HEK293 (cell line): ENCODE data around the gene WLS.

ENCODE experiments used
- CTCF ChIA-PET: fragments of 350-600 bp; formaldehyde crosslinking; extraction: SDS; loops from one replicate; lab custom pipeline; 2021; ENCODE audit warnings: antibody characterized with exemption; lab: Yijun Ruan, JAX
- POLR2A ChIA-PET: fragments of 300-600 bp; formaldehyde crosslinking; extraction: SDS; loops from one replicate; lab custom pipeline; 2020; ENCODE audit warnings: antibody characterized with exemption, inconsistent platforms; lab: Yijun Ruan, JAX
- H3K27ac ChIP-seq: fragments of 200-500 bp; sonication (Bioruptor generic); 2 replicates; pipeline ENCODE4 v1.5.1; 2014; ENCODE audit warnings: low read depth, low read length, control low read depth, inconsistent platforms; ENCODE audit errors: extremely low read depth
- H3K36me3 ChIP-seq, 2 experiments: fragments of 200-500 bp in 1 of 2; sonication (Bioruptor generic) in 1 of 2; 1 replicate in 1 of 2; 2 replicates in 1 of 2; pipeline ENCODE4 v1.5.1; 2014 to 2017; ENCODE audit warnings: inconsistent platforms in 2 of 2, low read length in 2 of 2; ENCODE audit not compliant: control insufficient read depth in 2 of 2, insufficient read depth in 1 of 2
- H3K4me1 ChIP-seq: fragments of 200-500 bp; sonication (Bioruptor generic); 2 replicates; pipeline ENCODE4 v1.5.1; 2014; ENCODE audit warnings: mild to moderate bottlenecking, low read length, inconsistent platforms; ENCODE audit not compliant: control insufficient read depth, insufficient read depth
- H3K4me3 ChIP-seq: 2 replicates; pipeline ENCODE4 v1.5.1; 2011; ENCODE audit warnings: low read depth, mild to moderate bottlenecking, control low read depth, low read length, moderate library complexity
- H3K9me3 ChIP-seq: fragments of 200-500 bp; sonication (Bioruptor generic); 2 replicates; pipeline ENCODE4 v1.5.1; 2014; ENCODE audit warnings: low read depth, low read length, inconsistent platforms; ENCODE audit not compliant: control insufficient read depth, insufficient read depth
- GLIS1 ChIP-seq: fragments of 450-650 bp; formaldehyde crosslinking; IDR thresholded peaks from 2 replicates; pipeline ENCODE4 v1.5.1; 2016; ENCODE audit warnings: missing biosample characterization, missing genetic modification characterization
- KLF1 ChIP-seq: fragments of 450-650 bp; formaldehyde crosslinking; IDR thresholded peaks from 2 replicates; pipeline ENCODE4 v1.5.1; 2016; ENCODE audit warnings: missing biosample characterization, missing genetic modification characterization
- KLF7 ChIP-seq: fragments of 450-650 bp; formaldehyde crosslinking; IDR thresholded peaks from 2 replicates; pipeline ENCODE4 v1.5.1; 2016; ENCODE audit warnings: missing biosample characterization, missing genetic modification characterization, borderline replicate concordance
- OSR2 ChIP-seq: fragments of 450-650 bp; formaldehyde crosslinking; IDR thresholded peaks from 2 replicates; pipeline ENCODE4 v1.5.1; 2016; ENCODE audit warnings: missing biosample characterization, missing genetic modification characterization
- PATZ1 ChIP-seq: fragments of 450-650 bp; formaldehyde crosslinking; IDR thresholded peaks from 2 replicates; pipeline ENCODE4 v1.5.1; 2016; ENCODE audit warnings: missing biosample characterization, missing genetic modification characterization
- REST ChIP-seq: fragments of 450-650 bp; formaldehyde crosslinking; IDR thresholded peaks from 2 replicates; pipeline ENCODE4 v1.5.1; 2016; ENCODE audit warnings: missing biosample characterization, missing genetic modification characterization
- TSHZ1 ChIP-seq: fragments of 450-650 bp; formaldehyde crosslinking; IDR thresholded peaks from 2 replicates; pipeline ENCODE4 v1.5.1; 2016; ENCODE audit warnings: missing biosample characterization, missing genetic modification characterization, borderline replicate concordance
- ZFP37 ChIP-seq: fragments of 450-650 bp; formaldehyde crosslinking; IDR thresholded peaks from 2 replicates; pipeline ENCODE4 v1.5.1; 2016; ENCODE audit warnings: missing biosample characterization, missing genetic modification characterization
- ZFP41 ChIP-seq: fragments of 450-650 bp; formaldehyde crosslinking; IDR thresholded peaks from 2 replicates; pipeline ENCODE4 v1.5.1; 2016; ENCODE audit warnings: missing biosample characterization, missing genetic modification characterization, borderline replicate concordance
- ZNF202 ChIP-seq: fragments of 450-650 bp; formaldehyde crosslinking; IDR thresholded peaks from 2 replicates; pipeline ENCODE4 v1.5.1; 2016; ENCODE audit warnings: missing biosample characterization, missing genetic modification characterization, borderline replicate concordance
- ZNF274 ChIP-seq, 2 experiments: fragments of 200-500 bp in 1 of 2; fragments of 450-650 bp in 1 of 2; sonication (Bioruptor generic) in 1 of 2; formaldehyde crosslinking in 1 of 2; IDR thresholded peaks; 2 replicates each; pipeline versions ENCODE4 v1.5.1 to v1.6.1; 2014 to 2016; ENCODE audit warnings: borderline replicate concordance in 1 of 2, inconsistent platforms in 1 of 2, low read length in 1 of 2, missing biosample characterization in 1 of 2, missing genetic modification characterization in 1 of 2
- ZNF391 ChIP-seq: fragments of 450-650 bp; formaldehyde crosslinking; IDR thresholded peaks from 2 replicates; pipeline ENCODE4 v1.5.1; 2016; ENCODE audit warnings: low read depth, missing biosample characterization, missing genetic modification characterization, borderline replicate concordance
- ZNF510 ChIP-seq: fragments of 450-650 bp; formaldehyde crosslinking; IDR thresholded peaks from 2 replicates; pipeline ENCODE4 v1.5.1; 2018; ENCODE audit warnings: mild to moderate bottlenecking, missing genetic modification characterization, missing biosample characterization; ENCODE audit not compliant: insufficient replicate concordance
- ZNF548 ChIP-seq: fragments of 450-650 bp; formaldehyde crosslinking; IDR thresholded peaks from 2 replicates; pipeline ENCODE4 v1.5.1; 2016; ENCODE audit warnings: missing biosample characterization, missing genetic modification characterization
- ZNF555 ChIP-seq: fragments of 450-650 bp; formaldehyde crosslinking; conservative IDR thresholded peaks from 2 replicates; pipeline ENCODE4 v1.5.1; 2017; ENCODE audit warnings: missing biosample characterization, mild to moderate bottlenecking, missing genetic modification characterization, inconsistent platforms
- ZNF580 ChIP-seq: fragments of 450-650 bp; formaldehyde crosslinking; IDR thresholded peaks from 2 replicates; pipeline ENCODE4 v1.5.1; 2016; ENCODE audit warnings: missing biosample characterization, missing genetic modification characterization
- ZNF600 ChIP-seq: fragments of 450-650 bp; formaldehyde crosslinking; IDR thresholded peaks from 2 replicates; pipeline ENCODE4 v1.5.1; 2016; ENCODE audit warnings: missing biosample characterization, missing genetic modification characterization
- ZNF610 ChIP-seq: fragments of 450-650 bp; formaldehyde crosslinking; IDR thresholded peaks from 2 replicates; pipeline ENCODE4 v1.5.1; 2016; ENCODE audit warnings: missing biosample characterization, missing genetic modification characterization, borderline replicate concordance
- ZNF639 ChIP-seq: fragments of 450-650 bp; formaldehyde crosslinking; IDR thresholded peaks from 2 replicates; pipeline ENCODE4 v1.5.1; 2016; ENCODE audit warnings: missing biosample characterization, missing genetic modification characterization
- ZSCAN5A ChIP-seq: fragments of 450-650 bp; formaldehyde crosslinking; IDR thresholded peaks from 2 replicates; pipeline ENCODE4 v1.5.1; 2016; ENCODE audit warnings: missing biosample characterization, missing genetic modification characterization

WLS gene

GRCh38 chr1:68271596-68271995, 39.3 kb upstream of the WLS start:
- Histone ChIP-seq H3K4me1 (no peaks in the 10 kb centered on the region), H3K27ac (no peak overlapping the region), H3K4me3 (no peak overlapping the region), H3K9me3 (no peaks in the 10 kb centered on the region), H3K36me3 (no peaks in the 10 kb centered on the region)
- ChIA-PET POLR2A (no interaction called here), CTCF (interaction anchor here (0.6 kb wide), 1 partner anchor 154 kb away, joined by 4 read pairs; no protein-coding TSS in a partner anchor)
- TF ChIP-seq PATZ1 (tag by site-specific recombination): no peak
- no peak for TF ChIP-seq GLIS1 (tag by site-specific recombination)
- TF ChIP-seq ZNF639 (tag by site-specific recombination): no peak
- no peak for TF ChIP-seq ZNF391 (tag by site-specific recombination)
- no peak for TF ChIP-seq ZFP37 (tag by site-specific recombination)
- no peak for TF ChIP-seq ZNF580 (tag by site-specific recombination)
- no peak for TF ChIP-seq ZNF202 (tag by site-specific recombination)
- no peak for TF ChIP-seq ZNF600 (tag by site-specific recombination)
- TF ChIP-seq OSR2 (tag by site-specific recombination): no peak
- TF ChIP-seq ZSCAN5A (tag by site-specific recombination): no peak

GRCh38 chr1:68270951-68271350, 38.6 kb upstream of the WLS start:
- CTCF ChIA-PET: no interaction called here
- H3K4me1 ChIP-seq: no peaks in the 10 kb centered on the region
- H3K36me3 ChIP-seq: no peaks in the 10 kb centered on the region
- no peaks in the 10 kb centered on the region for H3K9me3 ChIP-seq
- H3K27ac ChIP-seq: no peak overlapping the region
- POLR2A ChIA-PET: no interaction called here
- H3K4me3 ChIP-seq: no peak overlapping the region
- TF ChIP-seq ZNF555 (no peak), ZNF548 (tag by site-specific recombination) (no peak), KLF1 (tag by site-specific recombination) (no peak), TSHZ1 (tag by site-specific recombination) (no peak), ZFP41 (no peak), ZNF639 (tag by site-specific recombination) (no peak), REST (no peak), ZNF274 (IDR thresholded peaks at IDR 0.05; ENCODE audit: low read length) (no peak), ZNF274 (tag by site-specific recombination; IDR thresholded peaks at IDR 0.05; ENCODE audit: borderline replicate concordance) (no peak), ZNF510 (tag by site-specific recombination) (no peak), ZNF610 (no peak), KLF7 (tag by site-specific recombination) (no peak)
